ENCODE measurements around the gene GALNT16.
"Not testable (repeated sequence)": the region's sequence is repeated elsewhere in the genome, so short reads cannot be mapped to it uniquely, and the experiment has no call there.

GALNT16 gene

DNA sequence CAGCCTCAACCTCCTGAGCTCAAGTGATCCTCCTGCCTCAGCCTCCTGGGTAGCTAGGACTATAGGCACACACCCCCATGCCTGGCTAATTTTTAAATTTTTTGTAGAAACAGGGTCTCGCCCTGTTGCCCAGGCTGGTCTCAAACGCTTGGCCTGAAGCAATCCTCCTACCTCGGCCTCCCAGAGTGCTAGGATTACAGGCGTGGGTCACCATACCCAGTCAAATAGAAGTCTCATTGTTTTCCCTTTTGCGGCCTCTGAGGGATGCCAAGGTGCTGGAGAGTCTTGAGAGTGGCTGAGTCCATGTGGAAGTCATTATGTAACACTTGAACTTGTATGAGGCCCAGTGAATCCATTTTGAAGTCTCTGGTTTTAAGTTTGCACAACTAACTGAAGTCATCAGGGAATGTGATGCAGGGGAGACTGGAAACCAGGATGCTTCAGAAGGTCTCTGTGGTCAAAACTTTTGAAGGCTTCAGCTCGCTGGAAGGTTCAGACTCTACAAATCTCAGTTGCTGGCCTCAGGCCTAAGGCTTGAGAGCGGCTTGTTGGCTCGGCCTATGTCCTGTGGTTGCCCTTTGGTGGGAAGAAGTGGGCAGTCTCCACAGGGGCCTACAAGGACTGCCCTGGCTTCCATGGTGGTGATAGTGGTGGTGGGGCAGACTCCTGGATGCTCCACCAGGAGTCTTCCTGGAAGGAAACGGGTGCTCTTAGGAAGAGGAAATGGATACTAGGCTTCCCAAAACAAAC, 29.2 kb downstream of the GALNT16 start:
- no peak for TF ChIP-seq GABPA (IDR thresholded peaks at IDR 0.05; ENCODE audit: low read depth)
- TF ChIP-seq POLR2AphosphoS5 (IDR thresholded peaks at IDR 0.05; ENCODE audit: low read depth): no peak
- no peak for TF ChIP-seq SPI1 (IDR thresholded peaks at IDR 0.05; ENCODE audit: borderline replicate concordance, low read depth)
- TF ChIP-seq, protein P1, sequence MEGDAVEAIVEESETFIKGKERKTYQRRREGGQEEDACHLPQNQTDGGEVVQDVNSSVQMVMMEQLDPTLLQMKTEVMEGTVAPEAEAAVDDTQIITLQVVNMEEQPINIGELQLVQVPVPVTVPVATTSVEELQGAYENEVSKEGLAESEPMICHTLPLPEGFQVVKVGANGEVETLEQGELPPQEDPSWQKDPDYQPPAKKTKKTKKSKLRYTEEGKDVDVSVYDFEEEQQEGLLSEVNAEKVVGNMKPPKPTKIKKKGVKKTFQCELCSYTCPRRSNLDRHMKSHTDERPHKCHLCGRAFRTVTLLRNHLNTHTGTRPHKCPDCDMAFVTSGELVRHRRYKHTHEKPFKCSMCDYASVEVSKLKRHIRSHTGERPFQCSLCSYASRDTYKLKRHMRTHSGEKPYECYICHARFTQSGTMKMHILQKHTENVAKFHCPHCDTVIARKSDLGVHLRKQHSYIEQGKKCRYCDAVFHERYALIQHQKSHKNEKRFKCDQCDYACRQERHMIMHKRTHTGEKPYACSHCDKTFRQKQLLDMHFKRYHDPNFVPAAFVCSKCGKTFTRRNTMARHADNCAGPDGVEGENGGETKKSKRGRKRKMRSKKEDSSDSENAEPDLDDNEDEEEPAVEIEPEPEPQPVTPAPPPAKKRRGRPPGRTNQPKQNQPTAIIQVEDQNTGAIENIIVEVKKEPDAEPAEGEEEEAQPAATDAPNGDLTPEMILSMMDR (IDR thresholded peaks at IDR 0.05; ENCODE audit: insufficient read depth, low read length): no peak
- TF ChIP-seq, protein P2, sequence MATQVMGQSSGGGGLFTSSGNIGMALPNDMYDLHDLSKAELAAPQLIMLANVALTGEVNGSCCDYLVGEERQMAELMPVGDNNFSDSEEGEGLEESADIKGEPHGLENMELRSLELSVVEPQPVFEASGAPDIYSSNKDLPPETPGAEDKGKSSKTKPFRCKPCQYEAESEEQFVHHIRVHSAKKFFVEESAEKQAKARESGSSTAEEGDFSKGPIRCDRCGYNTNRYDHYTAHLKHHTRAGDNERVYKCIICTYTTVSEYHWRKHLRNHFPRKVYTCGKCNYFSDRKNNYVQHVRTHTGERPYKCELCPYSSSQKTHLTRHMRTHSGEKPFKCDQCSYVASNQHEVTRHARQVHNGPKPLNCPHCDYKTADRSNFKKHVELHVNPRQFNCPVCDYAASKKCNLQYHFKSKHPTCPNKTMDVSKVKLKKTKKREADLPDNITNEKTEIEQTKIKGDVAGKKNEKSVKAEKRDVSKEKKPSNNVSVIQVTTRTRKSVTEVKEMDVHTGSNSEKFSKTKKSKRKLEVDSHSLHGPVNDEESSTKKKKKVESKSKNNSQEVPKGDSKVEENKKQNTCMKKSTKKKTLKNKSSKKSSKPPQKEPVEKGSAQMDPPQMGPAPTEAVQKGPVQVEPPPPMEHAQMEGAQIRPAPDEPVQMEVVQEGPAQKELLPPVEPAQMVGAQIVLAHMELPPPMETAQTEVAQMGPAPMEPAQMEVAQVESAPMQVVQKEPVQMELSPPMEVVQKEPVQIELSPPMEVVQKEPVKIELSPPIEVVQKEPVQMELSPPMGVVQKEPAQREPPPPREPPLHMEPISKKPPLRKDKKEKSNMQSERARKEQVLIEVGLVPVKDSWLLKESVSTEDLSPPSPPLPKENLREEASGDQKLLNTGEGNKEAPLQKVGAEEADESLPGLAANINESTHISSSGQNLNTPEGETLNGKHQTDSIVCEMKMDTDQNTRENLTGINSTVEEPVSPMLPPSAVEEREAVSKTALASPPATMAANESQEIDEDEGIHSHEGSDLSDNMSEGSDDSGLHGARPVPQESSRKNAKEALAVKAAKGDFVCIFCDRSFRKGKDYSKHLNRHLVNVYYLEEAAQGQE (IDR thresholded peaks at IDR 0.05; ENCODE audit: insufficient replicate concordance, low read depth): no peak

DNA sequence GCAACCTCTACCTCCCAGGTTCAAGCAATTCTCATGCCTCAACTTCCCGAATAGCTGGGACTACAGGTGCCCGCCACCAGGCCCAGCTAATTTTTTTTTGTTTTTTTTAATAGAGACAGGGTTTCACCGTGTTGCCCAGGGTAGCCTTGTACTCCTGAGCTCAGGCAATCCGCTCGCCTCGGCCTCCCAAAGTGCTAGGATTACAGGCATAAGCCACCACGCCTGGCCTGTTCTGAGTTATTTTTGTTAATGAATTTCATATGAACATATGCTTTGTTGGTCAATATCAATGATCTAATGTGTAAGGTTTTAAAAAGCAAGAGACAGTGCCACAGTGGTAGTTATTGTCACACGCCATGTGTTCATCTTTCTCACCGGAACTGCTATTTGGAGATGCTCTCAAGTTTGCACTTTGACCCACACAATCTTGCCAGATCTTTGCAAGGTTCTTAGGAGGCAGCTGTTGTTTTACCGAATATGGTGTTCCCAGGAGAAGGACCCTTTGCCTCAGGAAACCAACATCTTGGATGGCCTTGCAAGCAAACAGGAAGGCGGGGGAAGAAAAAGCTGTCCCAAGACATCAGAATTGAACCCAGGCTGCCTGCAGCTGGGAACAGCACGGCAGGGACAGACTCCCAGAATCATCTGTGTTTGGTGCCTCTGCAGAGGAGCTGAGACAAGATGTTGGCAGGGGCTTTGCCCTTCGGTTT, 30.0 kb downstream of the GALNT16 start:
- no peak for DNase-seq (ENCODE audit: low read depth in 1 of 2, low spot score in 1 of 2)
- H3K27ac ChIP-seq (replicated peaks): no peak overlapping the region
- H3K4me3 ChIP-seq (replicated peaks; ENCODE audit: insufficient read depth, low read length): no peak overlapping the region
- no peak for TF ChIP-seq SPI1 (IDR thresholded peaks at IDR 0.05; ENCODE audit: borderline replicate concordance, low read depth)
- no peaks in the 10 kb centered on the region for H3K27me3 ChIP-seq (ENCODE audit: insufficient read depth, poor library complexity, severe bottlenecking)

More for the DNA sequence above, 29.2 kb downstream of the GALNT16 start:
- H3K27ac ChIP-seq (replicated peaks): no peak overlapping the region
- no peaks in the 10 kb centered on the region for H3K27me3 ChIP-seq (ENCODE audit: insufficient read depth, poor library complexity, severe bottlenecking)
- DNase-seq (ENCODE audit: low read depth in 1 of 2, low spot score in 1 of 2): no peak
- no peak overlapping the region for H3K4me3 ChIP-seq (replicated peaks; ENCODE audit: insufficient read depth, low read length)

DNA sequence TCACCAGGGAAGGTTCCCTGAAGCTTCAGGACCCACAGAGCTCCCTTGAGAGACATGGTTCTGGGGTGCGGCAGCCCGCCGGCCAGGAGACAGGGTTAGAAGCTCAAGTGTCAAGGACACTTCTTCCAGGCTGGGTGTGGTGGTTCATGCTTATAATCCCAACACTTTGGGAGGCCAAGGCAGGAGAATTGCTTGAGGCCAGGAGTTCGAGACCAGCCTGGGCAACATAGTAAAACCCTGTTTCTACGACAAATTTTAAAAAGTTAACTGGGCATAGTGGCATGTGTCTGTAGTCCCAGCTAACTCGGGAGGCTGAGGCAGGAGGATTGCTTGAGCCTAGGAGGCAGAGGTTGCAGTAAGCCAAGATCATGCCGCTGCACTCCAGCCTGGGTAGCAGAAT, 30.9 kb downstream of the GALNT16 start:
- not testable (repeated sequence) for DNase-seq (ENCODE audit: low read depth in 1 of 2, low spot score in 1 of 2); H3K27me3 ChIP-seq (ENCODE audit: insufficient read depth, poor library complexity, severe bottlenecking); H3K4me3 ChIP-seq (replicated peaks; ENCODE audit: insufficient read depth, low read length); H3K27ac ChIP-seq (replicated peaks)

DNA sequence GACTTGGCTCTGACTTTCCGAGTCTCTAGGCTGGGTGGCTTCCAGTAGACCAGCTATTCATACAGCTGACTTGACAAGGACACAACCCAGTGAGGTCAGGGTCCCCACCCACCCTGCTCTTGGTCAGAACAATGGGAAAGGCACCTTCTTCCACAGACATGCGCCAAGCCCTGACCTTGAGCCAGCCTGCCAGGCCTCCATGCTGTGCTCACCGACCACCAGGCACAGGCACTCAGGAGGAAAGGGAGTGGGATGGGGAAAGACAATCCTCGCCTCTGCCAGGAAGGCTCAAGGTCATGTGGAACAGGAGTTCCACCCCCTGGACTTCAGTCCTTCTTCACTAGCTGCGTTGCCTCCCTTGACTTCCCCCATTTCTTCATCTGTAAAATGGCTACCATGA, 31.4 kb downstream of the GALNT16 start:
- Histone ChIP-seq H3K4me3 (replicated peaks; ENCODE audit: insufficient read depth, low read length) (no peak overlapping the region), H3K27ac (replicated peaks) (no peak overlapping the region), H3K27me3 (ENCODE audit: insufficient read depth, poor library complexity, severe bottlenecking) (no peaks in the 10 kb centered on the region)
- no peak for TF ChIP-seq GABPA (IDR thresholded peaks at IDR 0.05; ENCODE audit: low read depth)
- TF ChIP-seq, protein P1 (IDR thresholded peaks at IDR 0.05; ENCODE audit: insufficient read depth, low read length): no peak
- no peak for TF ChIP-seq POLR2AphosphoS5 (IDR thresholded peaks at IDR 0.05; ENCODE audit: low read depth)
- TF ChIP-seq, protein P2 (IDR thresholded peaks at IDR 0.05; ENCODE audit: insufficient replicate concordance, low read depth): no peak
- TF ChIP-seq SPI1 (IDR thresholded peaks at IDR 0.05; ENCODE audit: borderline replicate concordance, low read depth): no peak
- no peak for DNase-seq (ENCODE audit: low read depth in 1 of 2, low spot score in 1 of 2)
